ENCODE results near the gene KDM2A. TPM values are rescaled to one million over a fixed set of nuclear protein-coding genes. Genes with fewer than 3 reads are reported as not detected.

KDM2A gene
- total and polyA plus RNA-seq, 2 donors (not counting 1 experiment from before 2014, with no cell fraction given), result 132 to 229 TPM

DNA sequence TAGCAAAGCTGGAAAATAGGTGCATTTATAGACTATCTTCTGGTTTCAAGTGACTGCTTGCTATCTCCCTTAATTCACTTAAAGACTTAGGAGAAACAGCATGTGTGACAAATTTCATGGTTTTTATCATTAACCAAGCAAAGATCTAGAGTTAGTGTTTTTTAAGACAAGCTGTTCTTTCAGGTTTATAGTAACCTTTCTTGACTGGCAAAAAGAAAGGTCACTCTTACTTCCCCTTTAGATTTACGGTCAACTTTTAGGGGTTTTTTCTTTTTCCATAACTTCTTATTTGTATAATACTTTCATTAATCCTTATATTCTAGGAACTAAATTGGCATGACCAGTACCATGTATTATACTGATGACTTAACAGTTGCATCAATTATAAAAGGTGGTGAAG, 46.6 kb downstream of the KDM2A start:
- ChIA-PET CTCF (interaction anchor here (0.7 to 2.0 kb wide), 8 partner anchors 10 to 217 kb away, joined by 3 to 8 read pairs (median 4); no protein-coding TSS in a partner anchor), POLR2A (interaction anchor here (0.5 to 0.8 kb wide), 2 partner anchors 10 to 1807 kb away, joined by 3 to 4 read pairs; no protein-coding TSS in a partner anchor)
- H3K27ac ChIP-seq (ENCODE audit: low read length in 2 of 2), result no peak overlapping the region
- H3K9me3 ChIP-seq (ENCODE audit: control extremely low read depth in 1 of 3, control insufficient read depth in 2 of 3, insufficient read depth in 1 of 3, low read length in 2 of 3), result no peaks in the 10 kb centered on the region
- H2AFZ ChIP-seq (ENCODE audit: insufficient read depth, low read depth, low read length, poor library complexity, severe bottlenecking), result no peak overlapping the region
- H3K36me3 ChIP-seq (replicated peaks in 1 of 2; ENCODE audit: control extremely low read depth in 1 of 2, control insufficient read depth in 1 of 2, extremely low read depth in 1 of 2, insufficient read depth in 2 of 2, low read length in 1 of 2), result peaks cover 3 to 4% of the 10 kb centered on the region in 2 experiments
- peak; percentile 14 for DNase-seq
- no peak overlapping the region for H3K4me3 ChIP-seq (ENCODE audit: control extremely low read depth in 1 of 5, extremely low read depth in 1 of 5, insufficient read depth in 1 of 5, low read depth in 2 of 5, low read length in 4 of 5)
- H3K4me1 ChIP-seq (ENCODE audit: control insufficient read depth in 2 of 2, insufficient read depth in 2 of 2, low read length in 2 of 2), result peaks cover 4 to 7% of the 10 kb centered on the region in 2 donors
- WGBS (ENCODE audit: insufficient coverage), result no CpG with 5 or more reads among the region's 1 CpG
- peaks cover 61% of the 10 kb centered on the region for H4K20me1 ChIP-seq (ENCODE audit: control insufficient read depth, insufficient read depth, low read length, poor library complexity, severe bottlenecking)
- intact Hi-C loops (cut with micrococcal nuclease), result loop anchor here (5.0 kb wide), 1 partner anchor 48 kb away; the partner anchor contains the start of gene KDM2A
- peaks cover 96% of the 10 kb centered on the region for H3K79me2 ChIP-seq (ENCODE audit: control insufficient read depth, insufficient read depth, low read length)
- no peak for TF ChIP-seq EZH2 (IDR thresholded peaks at IDR 0.05; ENCODE audit: borderline replicate concordance, insufficient read depth, low read depth, low read length, poor library complexity, severe bottlenecking)
- TF ChIP-seq, protein P1, sequence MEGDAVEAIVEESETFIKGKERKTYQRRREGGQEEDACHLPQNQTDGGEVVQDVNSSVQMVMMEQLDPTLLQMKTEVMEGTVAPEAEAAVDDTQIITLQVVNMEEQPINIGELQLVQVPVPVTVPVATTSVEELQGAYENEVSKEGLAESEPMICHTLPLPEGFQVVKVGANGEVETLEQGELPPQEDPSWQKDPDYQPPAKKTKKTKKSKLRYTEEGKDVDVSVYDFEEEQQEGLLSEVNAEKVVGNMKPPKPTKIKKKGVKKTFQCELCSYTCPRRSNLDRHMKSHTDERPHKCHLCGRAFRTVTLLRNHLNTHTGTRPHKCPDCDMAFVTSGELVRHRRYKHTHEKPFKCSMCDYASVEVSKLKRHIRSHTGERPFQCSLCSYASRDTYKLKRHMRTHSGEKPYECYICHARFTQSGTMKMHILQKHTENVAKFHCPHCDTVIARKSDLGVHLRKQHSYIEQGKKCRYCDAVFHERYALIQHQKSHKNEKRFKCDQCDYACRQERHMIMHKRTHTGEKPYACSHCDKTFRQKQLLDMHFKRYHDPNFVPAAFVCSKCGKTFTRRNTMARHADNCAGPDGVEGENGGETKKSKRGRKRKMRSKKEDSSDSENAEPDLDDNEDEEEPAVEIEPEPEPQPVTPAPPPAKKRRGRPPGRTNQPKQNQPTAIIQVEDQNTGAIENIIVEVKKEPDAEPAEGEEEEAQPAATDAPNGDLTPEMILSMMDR (IDR thresholded peaks at IDR 0.05), result no peak
- peak overlapping the region; percentile 30 for H3K4me2 ChIP-seq (replicated peaks; ENCODE audit: low read depth, low read length, poor library complexity, severe bottlenecking)
- peak overlapping the region; percentile 20 for H3K4me3 Mint-ChIP-seq
- ATAC-seq (ENCODE audit: low read depth), result no peak
- no peak overlapping the region for H3K9ac ChIP-seq (ENCODE audit: low read length)
- no peaks in the 10 kb centered on the region for H3K27me3 Mint-ChIP-seq
- H3K27me3 ChIP-seq (replicated peaks in 1 of 4; ENCODE audit: control extremely low read depth in 1 of 4, control insufficient read depth in 3 of 4, insufficient read depth in 4 of 4, low read length in 3 of 4), result no peaks in the 10 kb centered on the region
- peak overlapping the region; percentile 79 for H3K27ac Mint-ChIP-seq
- no peaks in the 10 kb centered on the region for H3K9me3 Mint-ChIP-seq (ENCODE audit: insufficient read depth)
- peaks cover 39% of the 10 kb centered on the region for H3K4me1 Mint-ChIP-seq

DNA sequence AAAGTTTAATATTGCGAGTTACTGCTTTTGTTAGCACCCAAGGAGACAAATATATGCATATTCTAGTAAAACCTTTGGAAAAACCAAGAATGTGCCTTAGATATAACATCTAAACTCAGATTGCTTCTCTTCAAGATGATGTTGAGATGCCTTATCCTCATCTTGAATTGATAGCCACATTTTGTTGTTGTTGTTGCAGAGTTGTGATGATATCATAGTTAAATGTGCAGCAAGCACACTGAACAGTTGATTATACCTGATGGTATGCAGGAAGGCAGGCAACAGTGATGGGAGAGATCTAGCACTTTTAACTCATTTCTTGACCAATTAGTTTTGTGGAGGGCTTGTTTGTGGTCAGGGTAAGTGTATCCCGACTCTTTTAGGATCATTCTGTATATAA, 48.0 kb downstream of the KDM2A start:
- Histone ChIP-seq H3K4me1 (ENCODE audit: control insufficient read depth in 2 of 2, insufficient read depth in 2 of 2, low read length in 2 of 2) (peaks cover 4 to 7% of the 10 kb centered on the region in 2 donors), H3K4me2 (replicated peaks; ENCODE audit: low read depth, low read length, poor library complexity, severe bottlenecking) (no peak overlapping the region), H3K9ac (ENCODE audit: low read length) (no peak overlapping the region), H3K9me3 (ENCODE audit: control extremely low read depth in 1 of 3, control insufficient read depth in 2 of 3, insufficient read depth in 1 of 3, low read length in 2 of 3) (no peaks in the 10 kb centered on the region), H3K36me3 (replicated peaks in 1 of 2; ENCODE audit: control extremely low read depth in 1 of 2, control insufficient read depth in 1 of 2, extremely low read depth in 1 of 2, insufficient read depth in 2 of 2, low read length in 1 of 2) (peaks cover 3 to 7% of the 10 kb centered on the region in 2 experiments), H4K20me1 (ENCODE audit: control insufficient read depth, insufficient read depth, low read length, poor library complexity, severe bottlenecking) (peaks cover 56% of the 10 kb centered on the region), H3K4me3 (ENCODE audit: control extremely low read depth in 1 of 5, extremely low read depth in 1 of 5, insufficient read depth in 1 of 5, low read depth in 2 of 5, low read length in 4 of 5) (no peak overlapping the region), H3K27ac (ENCODE audit: low read length in 2 of 2) (no peak overlapping the region), H3K27me3 (replicated peaks in 1 of 4; ENCODE audit: control extremely low read depth in 1 of 4, control insufficient read depth in 3 of 4, insufficient read depth in 4 of 4, low read length in 3 of 4) (no peaks in the 10 kb centered on the region), H3K79me2 (ENCODE audit: control insufficient read depth, insufficient read depth, low read length) (peaks cover 97% of the 10 kb centered on the region), H2AFZ (ENCODE audit: insufficient read depth, low read depth, low read length, poor library complexity, severe bottlenecking) (no peak overlapping the region)
- no CpG with 5 or more reads among the region's 2 CpGs for WGBS (ENCODE audit: insufficient coverage)
- POLR2A ChIA-PET, result interaction anchor here (0.6 kb wide), 1 partner anchor 169 kb away, joined by 5 read pairs; no protein-coding TSS in a partner anchor
- no peak for DNase-seq
- no peak overlapping the region for H3K27ac Mint-ChIP-seq
- no peaks in the 10 kb centered on the region for H3K9me3 Mint-ChIP-seq (ENCODE audit: insufficient read depth)
- H3K4me1 Mint-ChIP-seq, result peaks cover 43% of the 10 kb centered on the region
- intact Hi-C loops (cut with micrococcal nuclease), result loop anchor here (5.0 kb wide), 1 partner anchor 50 kb away; the partner anchor contains the start of gene KDM2A
- no peak overlapping the region for H3K4me3 Mint-ChIP-seq
- CTCF ChIA-PET, result interaction anchor here (0.7 to 2.5 kb wide), 11 partner anchors 10 to 468 kb away, joined by 3 to 13 read pairs (median 4); no protein-coding TSS in a partner anchor
- TF ChIP-seq EZH2 (IDR thresholded peaks at IDR 0.05; ENCODE audit: borderline replicate concordance, insufficient read depth, low read depth, low read length, poor library complexity, severe bottlenecking), result no peak
- TF ChIP-seq, protein P1 (IDR thresholded peaks at IDR 0.05), result no peak
- no peaks in the 10 kb centered on the region for H3K27me3 Mint-ChIP-seq
- no peak for ATAC-seq (ENCODE audit: low read depth)

Measured in B cell (primary cell).